ENCODE data around the gene DACT2. TPM values are rescaled to one million over a fixed set of nuclear protein-coding genes. Genes with fewer than 3 reads are reported as not detected.
"Not testable (repeated sequence)": the region's sequence is repeated elsewhere in the genome, so short reads cannot be mapped to it uniquely, and the experiment has no call there.

The DACT2 gene
- polyA plus RNA-seq, 3 donors = 25.0 to 29.2 (median 28.7) TPM

DNA sequence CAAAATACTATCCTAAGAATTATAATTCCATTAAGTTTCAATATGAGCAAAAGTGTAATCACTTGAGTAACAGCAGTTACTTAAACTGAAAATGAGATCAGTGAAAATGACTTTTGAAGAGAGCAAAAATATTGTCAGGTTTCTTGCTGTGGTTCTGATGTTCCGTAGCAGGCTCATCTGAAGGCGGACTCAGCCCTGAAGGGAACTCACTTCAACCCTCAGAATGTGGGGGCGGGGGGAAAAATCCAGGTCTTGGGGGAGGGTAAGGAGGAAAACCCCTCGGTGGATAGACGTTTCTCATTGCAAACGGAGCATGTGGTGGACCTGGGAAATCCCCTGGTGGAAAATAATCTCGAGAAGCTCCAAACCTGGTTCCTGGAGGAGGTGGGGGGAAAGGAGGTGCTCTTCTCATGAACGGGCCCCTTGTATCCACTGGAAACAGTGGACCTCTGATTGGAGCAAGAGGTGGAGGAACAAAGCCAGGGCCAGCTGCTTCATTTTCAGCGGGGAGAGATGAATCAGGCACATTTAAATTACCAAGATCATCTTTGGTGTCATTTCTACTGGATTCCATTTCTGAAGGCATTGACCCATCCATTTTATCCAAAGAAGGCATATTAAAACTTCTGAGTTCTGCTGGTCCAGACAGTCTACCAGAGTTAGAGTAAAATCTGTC, 32.7 kb downstream of the DACT2 start:
- DNase-seq = not testable (repeated sequence)

GRCh38 chr6:168286116-168286515, 33.5 kb downstream of the DACT2 start:
- no peak for DNase-seq

GRCh38 chr6:168285456-168285855, 34.1 kb downstream of the DACT2 start:
- no peak for DNase-seq

GRCh38 chr6:168284187-168284586, 35.4 kb downstream of the DACT2 start:
- no peak for DNase-seq

- no peak for DNase-seq
Measured at GRCh38 chr6:168283686-168284025, 35.9 kb downstream of the DACT2 start.

DNA sequence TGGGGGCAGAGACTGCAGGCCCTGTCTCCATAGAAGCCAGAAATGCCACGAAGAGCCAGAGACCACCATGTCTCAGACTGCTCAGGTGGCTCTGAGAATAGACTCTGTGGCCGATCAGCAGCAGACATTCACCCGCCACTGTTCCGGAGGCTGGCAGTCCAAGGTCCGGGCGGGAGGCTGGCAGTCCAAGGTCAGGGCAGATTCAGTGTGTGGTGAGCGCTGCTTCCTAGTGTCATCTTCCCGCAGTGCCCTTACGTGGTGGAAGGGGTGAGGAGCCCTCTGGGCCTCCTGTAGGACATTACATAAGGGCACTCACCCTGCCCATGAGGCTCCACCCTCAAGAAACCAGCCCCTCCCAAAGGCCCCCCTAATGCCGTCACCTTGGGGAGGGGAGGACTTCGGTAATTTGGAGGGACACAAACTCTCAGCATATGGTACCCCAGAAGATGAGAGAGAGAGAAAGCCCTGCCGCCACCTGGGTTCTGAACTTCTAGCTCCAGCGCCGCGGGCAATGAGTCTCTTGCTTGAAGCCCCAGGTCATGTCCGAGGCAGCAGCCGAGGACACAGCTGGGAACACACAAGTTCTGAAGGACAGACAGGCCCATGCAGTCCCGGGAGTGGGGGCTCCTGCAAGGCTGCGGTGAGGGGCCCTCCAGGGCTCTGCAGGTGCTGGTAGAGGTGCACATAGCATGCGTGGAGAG, 36.4 kb downstream of the DACT2 start:
- DNase-seq = no peak

GRCh38 chr6:168281826-168282225, 37.8 kb downstream of the DACT2 start:
- DNase-seq = no peak

DNA sequence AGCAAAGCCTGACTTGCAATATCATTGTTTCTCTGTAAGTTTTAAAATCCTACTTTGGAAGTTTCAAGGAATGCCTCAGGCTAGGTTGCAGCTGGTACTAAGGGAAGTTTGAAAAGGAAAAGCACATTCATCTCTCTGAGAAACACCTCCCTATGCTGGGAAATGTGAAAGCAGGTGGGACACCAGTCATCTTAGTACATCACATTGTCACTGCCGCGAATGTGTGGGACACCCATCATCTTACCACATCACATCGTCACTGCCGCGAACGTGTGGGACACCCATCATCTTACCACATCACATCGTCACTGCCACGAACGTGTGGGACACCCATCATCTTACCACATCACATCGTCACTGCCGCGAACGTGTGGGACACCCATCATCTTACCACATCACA, 38.3 kb downstream of the DACT2 start:
- not testable (repeated sequence) for DNase-seq

GRCh38 chr6:168280899-168281245, 38.7 kb downstream of the DACT2 start:
- no peak for DNase-seq

DNA sequence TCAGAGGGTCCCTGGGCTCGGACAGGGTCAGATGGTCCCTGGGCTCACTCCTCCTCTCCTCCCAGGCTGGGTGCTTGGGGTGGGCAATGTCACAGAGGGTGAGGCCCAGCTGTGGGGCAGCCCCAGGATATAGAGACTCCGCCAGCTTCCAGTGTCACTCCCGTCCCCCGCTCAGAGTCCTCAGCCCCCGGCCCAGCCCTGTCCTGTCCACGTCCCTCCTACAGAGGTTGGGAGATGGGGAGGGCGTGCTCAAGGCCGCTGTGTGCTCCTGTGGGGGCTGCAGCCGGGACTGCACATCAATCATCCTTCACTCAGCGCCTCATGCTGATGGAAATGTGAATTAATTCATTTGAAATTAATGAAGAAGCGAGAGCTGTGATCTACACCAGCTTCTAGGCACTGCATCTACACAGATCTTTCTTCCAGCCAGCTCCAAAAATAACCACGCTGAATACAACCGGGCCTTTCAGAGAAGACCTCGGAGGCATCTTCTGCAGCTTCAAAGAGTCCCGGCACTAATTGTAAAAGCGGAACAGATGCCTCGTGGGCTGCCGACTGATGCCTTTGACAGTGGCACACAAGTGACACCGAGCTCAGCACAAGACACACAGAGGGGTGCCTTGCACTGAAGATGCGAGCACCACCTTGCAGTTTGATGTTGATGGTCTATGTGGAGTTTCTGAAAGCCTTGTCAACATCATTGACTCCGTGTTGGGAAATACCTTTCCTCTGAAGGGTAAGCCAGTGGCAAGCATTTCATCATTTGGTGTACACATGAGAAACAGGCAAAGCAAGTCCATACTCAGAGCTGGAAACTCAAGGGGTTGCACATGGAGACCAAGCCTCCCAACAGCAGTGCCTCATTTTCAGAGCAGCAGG, 39.3 kb downstream of the DACT2 start:
- no peak for DNase-seq

DNA sequence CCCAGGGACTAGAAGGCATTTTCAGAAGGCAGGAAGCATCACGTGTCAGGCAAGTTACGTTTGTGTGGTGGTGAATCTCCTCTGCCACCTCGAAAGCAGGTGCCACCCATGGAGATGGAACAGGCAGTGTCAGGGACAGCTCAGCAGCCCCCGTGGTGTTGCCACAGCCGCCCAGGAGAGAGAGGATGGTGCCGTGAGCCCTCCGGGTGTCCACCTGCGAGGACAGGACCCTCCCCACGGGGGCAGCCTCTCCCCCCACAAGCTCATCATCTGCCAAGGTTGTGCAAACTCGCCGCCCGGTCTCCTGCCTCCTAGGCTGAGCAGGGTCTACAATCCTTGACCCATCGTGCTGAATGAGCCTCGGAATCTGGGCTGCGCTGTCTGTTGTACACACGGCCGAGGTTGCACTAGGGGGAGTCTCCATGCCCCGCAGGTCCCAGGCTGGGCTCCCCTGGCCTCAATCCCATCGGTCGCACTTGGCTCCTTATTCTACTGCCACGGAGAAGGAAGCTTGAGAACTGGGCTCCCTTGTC, 40.1 kb downstream of the DACT2 start:
- DNase-seq = no peak

GRCh38 chr6:168278904-168279303, 40.7 kb downstream of the DACT2 start:
- no peak for DNase-seq

DNA sequence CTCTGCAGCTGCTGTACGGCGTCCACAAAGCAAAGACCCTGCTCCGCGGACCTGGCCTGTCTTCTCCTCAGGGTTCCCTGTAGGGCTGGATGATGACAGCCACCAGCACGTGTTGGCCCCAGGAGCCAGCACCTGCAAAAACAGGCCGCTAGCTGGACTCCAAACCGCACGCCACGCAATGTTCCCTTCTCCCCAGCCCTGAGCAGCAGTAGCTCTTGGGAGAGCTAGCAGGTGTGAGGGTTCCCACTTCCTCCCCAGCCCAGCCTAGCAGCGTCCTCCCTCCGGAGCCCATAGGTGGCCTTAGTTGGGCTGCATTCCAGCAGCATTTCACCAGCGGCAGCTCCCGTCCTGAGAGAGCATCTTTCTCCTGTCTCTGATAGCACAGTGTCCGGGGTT, 42.3 kb downstream of the DACT2 start:
- DNase-seq = no peak

DNA sequence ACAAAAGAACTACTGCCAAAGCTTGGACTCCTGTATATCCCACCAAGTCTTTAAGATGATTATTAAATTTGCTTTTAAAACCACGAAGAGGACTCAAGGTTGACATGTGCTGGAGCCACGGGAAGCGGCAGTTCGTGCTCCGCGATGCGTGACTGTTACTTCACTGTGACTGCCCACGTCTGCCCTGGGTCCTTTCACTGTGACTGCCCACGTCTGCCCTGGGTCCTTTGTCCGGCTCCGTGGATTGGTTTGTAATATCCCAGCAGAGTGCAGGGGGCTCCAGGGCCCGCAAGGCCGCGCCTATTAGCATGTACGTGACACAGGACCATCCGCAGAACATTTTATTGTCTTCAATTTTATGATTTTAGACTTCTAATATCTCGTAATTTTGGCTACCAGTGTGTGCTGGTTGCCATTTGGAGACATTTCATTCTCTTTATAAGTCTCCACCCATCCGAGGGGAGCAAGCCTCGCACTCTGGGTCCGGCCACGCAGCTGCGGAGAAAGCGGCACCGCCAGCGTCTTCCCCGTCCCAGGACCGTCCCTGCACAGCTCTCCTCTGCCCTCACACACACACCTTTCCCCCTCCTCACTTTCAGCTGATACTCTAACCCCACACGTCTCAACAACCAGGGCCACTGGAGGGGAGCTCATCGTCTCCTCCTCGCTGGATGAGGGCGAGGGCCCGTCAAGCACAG, 42.9 kb downstream of the DACT2 start:
- no peak for DNase-seq

DNA sequence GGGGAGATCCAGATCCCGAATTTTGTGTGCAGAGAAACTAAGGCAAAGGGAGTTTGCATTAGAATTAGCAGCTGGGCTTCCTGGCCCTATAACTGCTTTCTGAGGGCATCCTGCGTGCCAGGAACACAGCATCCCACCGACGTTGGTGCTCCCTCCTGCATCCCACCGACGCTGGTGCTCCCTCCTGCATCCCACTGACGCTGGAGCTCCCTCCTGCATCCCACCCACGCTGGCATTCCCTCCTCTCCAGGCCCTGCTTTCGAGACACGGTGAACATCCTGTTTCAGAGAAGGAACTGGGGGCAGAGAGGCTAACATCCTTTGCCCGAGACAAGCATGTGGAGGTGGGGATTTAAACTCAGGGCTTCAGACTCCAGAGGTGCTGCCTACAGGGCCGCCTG, 44.4 kb downstream of the DACT2 start:
- DNase-seq = no peak

- DNase-seq = peak; percentile 74
Measured at GRCh38 chr6:168274037-168274952, 45.3 kb downstream of the DACT2 start.

- no peak for DNase-seq
Measured at GRCh38 chr6:168273441-168274036, 46.0 kb downstream of the DACT2 start.

DNA sequence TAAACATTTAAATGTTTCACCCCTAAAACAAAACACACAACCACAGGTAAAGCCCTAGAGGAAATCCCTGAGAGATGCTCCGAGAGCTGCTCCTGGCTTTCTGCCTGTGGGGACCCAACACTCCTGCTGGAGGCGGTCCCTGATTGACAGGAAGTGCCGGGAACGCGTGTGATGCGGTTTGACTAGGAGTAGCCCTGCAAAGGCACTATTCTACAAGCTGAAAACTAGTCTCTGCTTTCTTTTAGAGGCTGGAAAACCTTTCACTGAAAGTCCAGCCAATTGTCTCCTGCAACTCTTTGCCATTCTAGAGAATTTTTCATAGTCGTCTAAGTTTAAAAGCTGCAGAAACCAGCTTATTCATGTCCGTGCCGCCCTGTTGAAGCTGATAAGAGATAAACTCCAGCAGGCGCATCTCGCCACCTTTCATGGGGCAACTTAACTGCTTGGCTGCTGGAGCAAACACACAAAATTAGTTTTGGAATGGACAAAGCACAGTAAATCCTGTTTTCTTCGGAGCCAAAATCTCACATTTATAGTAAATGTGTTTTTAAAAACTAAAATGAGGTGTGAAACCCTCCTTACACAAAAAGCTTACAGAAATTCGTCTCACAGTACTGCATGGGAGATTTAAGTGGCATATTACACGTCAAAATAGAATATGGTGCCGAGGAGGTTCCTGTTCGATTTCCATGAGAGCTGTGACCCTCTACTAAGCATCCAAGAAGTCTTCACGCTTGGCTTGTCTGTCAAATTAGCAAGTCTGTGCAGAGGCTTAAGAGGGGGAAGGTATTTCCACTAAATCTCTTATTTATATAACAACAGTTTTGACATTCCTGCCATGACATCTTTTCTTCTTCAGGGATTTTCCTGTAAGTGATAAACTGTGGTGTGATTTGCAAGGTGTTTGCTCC, 46.9 kb downstream of the DACT2 start:
- no peak for DNase-seq
